ENCODE data around the gene VPS13D.

Gene VPS13D

DNA sequence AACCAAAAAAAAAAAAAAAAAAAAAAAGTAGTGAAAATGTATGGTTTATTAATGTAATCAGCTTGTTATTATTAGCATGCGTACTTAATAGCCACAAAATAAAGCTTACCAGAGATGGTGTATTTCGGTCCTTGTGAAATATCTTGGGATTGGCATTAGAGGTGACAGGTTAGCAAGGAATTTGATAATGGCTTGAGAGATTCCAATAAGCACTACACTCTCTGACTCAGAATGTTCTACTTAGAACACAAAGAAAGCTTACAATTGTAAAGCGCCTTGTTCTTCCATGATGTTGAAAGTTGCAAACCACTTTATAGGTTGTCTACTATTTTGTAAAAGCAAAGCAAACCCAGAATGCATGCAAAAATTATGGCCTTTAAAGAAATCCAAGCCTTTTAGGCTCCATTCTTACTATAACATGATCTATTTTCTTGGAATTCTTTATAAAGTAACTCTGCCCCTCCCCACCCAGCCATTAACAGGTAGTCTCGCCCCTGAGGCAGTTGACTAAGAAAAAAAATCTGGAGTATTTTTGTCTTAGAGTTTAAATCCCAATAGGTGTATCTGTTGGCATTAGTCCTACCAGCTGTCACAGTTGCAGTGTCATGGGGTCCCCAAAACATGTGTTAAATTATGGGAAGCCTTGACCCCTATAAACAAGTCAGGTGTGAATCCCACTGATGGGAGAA is 259.0 kb downstream of the VPS13D start:
- Histone ChIP-seq H3K9ac (no peak overlapping the region), H3K79me2 (ENCODE audit: insufficient read depth, low read depth) (no peaks in the 10 kb centered on the region), H3K27me3 (ENCODE audit: insufficient read depth, low read depth) (no peaks in the 10 kb centered on the region), H3K36me3 (ENCODE audit: insufficient read depth) (no peaks in the 10 kb centered on the region), H3K4me2 (no peak overlapping the region), H4K20me1 (ENCODE audit: insufficient read depth) (no peaks in the 10 kb centered on the region), H3K4me1 (ENCODE audit: low read depth, poor library complexity, severe bottlenecking) (no peaks in the 10 kb centered on the region), H2AFZ (ENCODE audit: low read depth) (no peak overlapping the region), H3K4me3 (IDR thresholded peaks at IDR 0.05; ENCODE audit: insufficient read depth, low read depth, low read length) (no peak overlapping the region), H3K27ac (no peak overlapping the region)
- TF ChIP-seq, protein P1, sequence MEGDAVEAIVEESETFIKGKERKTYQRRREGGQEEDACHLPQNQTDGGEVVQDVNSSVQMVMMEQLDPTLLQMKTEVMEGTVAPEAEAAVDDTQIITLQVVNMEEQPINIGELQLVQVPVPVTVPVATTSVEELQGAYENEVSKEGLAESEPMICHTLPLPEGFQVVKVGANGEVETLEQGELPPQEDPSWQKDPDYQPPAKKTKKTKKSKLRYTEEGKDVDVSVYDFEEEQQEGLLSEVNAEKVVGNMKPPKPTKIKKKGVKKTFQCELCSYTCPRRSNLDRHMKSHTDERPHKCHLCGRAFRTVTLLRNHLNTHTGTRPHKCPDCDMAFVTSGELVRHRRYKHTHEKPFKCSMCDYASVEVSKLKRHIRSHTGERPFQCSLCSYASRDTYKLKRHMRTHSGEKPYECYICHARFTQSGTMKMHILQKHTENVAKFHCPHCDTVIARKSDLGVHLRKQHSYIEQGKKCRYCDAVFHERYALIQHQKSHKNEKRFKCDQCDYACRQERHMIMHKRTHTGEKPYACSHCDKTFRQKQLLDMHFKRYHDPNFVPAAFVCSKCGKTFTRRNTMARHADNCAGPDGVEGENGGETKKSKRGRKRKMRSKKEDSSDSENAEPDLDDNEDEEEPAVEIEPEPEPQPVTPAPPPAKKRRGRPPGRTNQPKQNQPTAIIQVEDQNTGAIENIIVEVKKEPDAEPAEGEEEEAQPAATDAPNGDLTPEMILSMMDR (conservative IDR thresholded peaks at IDR 0.05; ENCODE audit: low read depth, low read length) = no peak

DNA sequence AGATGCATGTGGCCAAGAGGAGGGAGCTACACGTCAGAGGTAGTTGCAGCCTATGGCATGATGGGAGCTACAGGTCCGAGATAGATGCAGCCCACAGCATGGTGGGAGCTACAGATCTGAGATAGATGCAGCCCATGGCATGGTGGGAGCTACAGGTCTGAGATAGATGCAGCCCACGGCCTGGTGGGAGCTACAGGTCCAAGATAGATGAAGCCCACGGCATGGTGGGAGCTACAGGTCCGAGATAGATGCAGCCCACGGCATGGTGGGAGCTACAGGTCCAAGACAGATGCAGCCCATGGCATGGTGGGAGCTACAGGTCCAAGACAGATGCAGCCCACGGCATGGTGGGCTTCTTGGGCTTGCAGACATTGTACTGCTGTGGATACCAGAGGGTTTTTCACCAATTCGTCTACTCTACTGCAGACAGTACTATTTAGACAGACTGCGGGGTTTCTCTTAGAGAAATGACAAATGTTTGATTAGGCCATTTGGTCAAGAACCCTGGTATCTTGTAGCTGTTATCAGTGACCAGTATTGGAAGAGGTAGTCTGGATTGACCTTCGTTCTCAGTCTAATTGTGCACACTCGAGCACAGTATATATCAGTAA is 260.8 kb downstream of the VPS13D start:
- H3K4me2 ChIP-seq = no peak overlapping the region
- no peaks in the 10 kb centered on the region for H3K4me1 ChIP-seq (ENCODE audit: low read depth, poor library complexity, severe bottlenecking)
- no peaks in the 10 kb centered on the region for H4K20me1 ChIP-seq (ENCODE audit: insufficient read depth)
- H3K27me3 ChIP-seq (ENCODE audit: insufficient read depth, low read depth) = no peaks in the 10 kb centered on the region
- no peak overlapping the region for H2AFZ ChIP-seq (ENCODE audit: low read depth)
- no peaks in the 10 kb centered on the region for H3K79me2 ChIP-seq (ENCODE audit: insufficient read depth, low read depth)
- H3K36me3 ChIP-seq (ENCODE audit: insufficient read depth) = no peaks in the 10 kb centered on the region
- H3K4me3 ChIP-seq (IDR thresholded peaks at IDR 0.05; ENCODE audit: insufficient read depth, low read depth, low read length) = no peak overlapping the region
- H3K9ac ChIP-seq = no peak overlapping the region
- TF ChIP-seq, protein P1 (conservative IDR thresholded peaks at IDR 0.05; ENCODE audit: low read depth, low read length) = no peak
- H3K27ac ChIP-seq = no peak overlapping the region

DNA sequence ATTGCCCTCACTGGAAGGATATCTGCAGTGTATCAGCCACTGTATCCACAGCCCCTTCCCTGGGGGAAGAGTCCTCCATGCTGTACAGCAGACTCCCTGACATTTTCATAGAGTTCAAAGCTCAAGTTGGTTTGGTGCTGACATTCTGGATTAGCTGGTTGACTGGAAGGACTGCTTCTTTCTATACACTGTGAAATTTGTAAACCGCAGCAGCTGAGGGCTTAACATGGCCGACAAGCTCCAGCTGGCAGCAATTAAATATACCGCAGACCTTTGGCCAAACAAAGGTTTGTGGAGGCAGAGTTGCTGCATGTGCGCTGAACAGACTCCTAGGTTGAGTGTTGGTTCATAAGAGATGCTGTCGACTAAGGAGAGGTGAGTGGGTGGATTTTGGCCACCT is 261.8 kb downstream of the VPS13D start:
- Histone ChIP-seq H3K27ac (no peak overlapping the region), H3K9ac (no peak overlapping the region)

DNA sequence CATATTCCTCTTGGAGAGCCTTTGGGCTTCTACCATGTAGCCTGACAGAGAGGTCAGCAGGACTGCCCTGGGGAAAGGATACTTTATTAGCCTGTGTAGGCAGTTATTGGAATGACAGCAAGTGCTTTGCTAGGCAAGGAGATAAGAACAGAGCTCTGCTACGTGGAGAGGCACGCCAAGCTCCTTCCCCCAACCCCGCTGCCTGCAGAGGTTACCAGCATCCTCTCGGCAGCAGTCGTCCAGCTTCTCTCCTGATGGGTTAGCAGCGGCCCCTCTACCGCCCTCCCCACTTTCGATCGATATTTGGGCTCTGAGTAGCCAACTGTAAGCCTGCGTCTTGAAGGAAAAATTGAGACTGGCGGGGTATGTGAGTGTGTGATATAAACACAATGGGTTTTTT is 265.9 kb downstream of the VPS13D start:
- no peak overlapping the region for H3K9ac ChIP-seq
- no peaks in the 10 kb centered on the region for H4K20me1 ChIP-seq (ENCODE audit: insufficient read depth)
- no peak overlapping the region for H2AFZ ChIP-seq (ENCODE audit: low read depth)
- H3K36me3 ChIP-seq (ENCODE audit: insufficient read depth) = no peaks in the 10 kb centered on the region
- H3K27ac ChIP-seq = no peak overlapping the region
- no peak overlapping the region for H3K4me3 ChIP-seq (IDR thresholded peaks at IDR 0.05; ENCODE audit: insufficient read depth, low read depth, low read length)
- no peaks in the 10 kb centered on the region for H3K27me3 ChIP-seq (ENCODE audit: insufficient read depth, low read depth)
- H3K4me1 ChIP-seq (ENCODE audit: low read depth, poor library complexity, severe bottlenecking) = no peaks in the 10 kb centered on the region
- H3K4me2 ChIP-seq = no peak overlapping the region
- TF ChIP-seq, protein P1 (conservative IDR thresholded peaks at IDR 0.05; ENCODE audit: low read depth, low read length) = no peak
- H3K79me2 ChIP-seq (ENCODE audit: insufficient read depth, low read depth) = no peaks in the 10 kb centered on the region

More for the DNA sequence above, 261.8 kb downstream of the VPS13D start:
- H2AFZ ChIP-seq (ENCODE audit: low read depth) = no peak overlapping the region
- no peaks in the 10 kb centered on the region for H3K27me3 ChIP-seq (ENCODE audit: insufficient read depth, low read depth)
- H3K79me2 ChIP-seq (ENCODE audit: insufficient read depth, low read depth) = no peaks in the 10 kb centered on the region
- no peaks in the 10 kb centered on the region for H4K20me1 ChIP-seq (ENCODE audit: insufficient read depth)
- no peak overlapping the region for H3K4me3 ChIP-seq (IDR thresholded peaks at IDR 0.05; ENCODE audit: insufficient read depth, low read depth, low read length)
- no peaks in the 10 kb centered on the region for H3K36me3 ChIP-seq (ENCODE audit: insufficient read depth)
- no peaks in the 10 kb centered on the region for H3K4me1 ChIP-seq (ENCODE audit: low read depth, poor library complexity, severe bottlenecking)
- TF ChIP-seq, protein P1 (conservative IDR thresholded peaks at IDR 0.05; ENCODE audit: low read depth, low read length) = no peak
- H3K4me2 ChIP-seq = no peak overlapping the region
